Body of pancreas (tissue), 4 donors: Measurements from ENCODE around the gene MEX3A. TPM values are rescaled to one million over a fixed set of nuclear protein-coding genes. Genes with fewer than 3 reads are reported as not detected.

Experiments
- ATAC-seq: fragments of 150-250 bp; one replicate; pipeline ENCODE4 v1.9.1; 2016
- DNase-seq, 4 donors: peaks; one replicate each; pipeline ENCODE4 v3.0.0-alpha.2; 2019
- H3K27ac ChIP-seq, 4 donors: fragments of 200-600 bp; sonication (generic); 1 replicate in 3 of 4; 2 replicates in 1 of 4; pipeline versions ENCODE4 v1.5.1 to v1.6.1; 2016 to 2019; ENCODE audit warnings: mild to moderate bottlenecking in 1 of 4, mixed read lengths in 1 of 4, moderate library complexity in 1 of 4
- H3K27me3 ChIP-seq, 2 donors: fragments of 200-600 bp; sonication (generic); one replicate each; pipeline ENCODE4 v1.6.0; 2016; ENCODE audit warnings: mild to moderate bottlenecking in 1 of 2
- H3K36me3 ChIP-seq, 2 donors: fragments of 200-600 bp; sonication (generic); replicated peaks in 1 of 2; 2 replicates each; pipeline ENCODE4 v1.5.1; 2016; ENCODE audit warnings: low read depth in 2 of 2; ENCODE audit not compliant: insufficient read depth in 1 of 2
- H3K4me1 ChIP-seq: fragments of 200-600 bp; sonication (generic); one replicate; pipeline ENCODE4 v1.6.0; 2016
- H3K4me3 ChIP-seq, 2 donors: fragments of 200-600 bp; sonication (generic); 1 replicate in 1 of 2; 2 replicates in 1 of 2; pipeline ENCODE4 v1.5.1; 2016 to 2019
- H3K9me3 ChIP-seq, 3 donors: fragments of 200-600 bp; sonication (generic); 1 replicate in 2 of 3; 2 replicates in 1 of 3; pipeline ENCODE4 v1.5.1; 2016
- POLR2A ChIP-seq, 3 donors: fragments of 450-650 bp; IDR thresholded peaks; one replicate each; pipeline ENCODE4 v1.6.1; 2016; ENCODE audit warnings: antibody characterized with exemption in 3 of 3, mild to moderate bottlenecking in 2 of 3
- WGBS, 2 donors: methylation state at CpG; one replicate each; pipeline ENCODE4 v1.1.5; 2017; 5-methylcytosine and 5-hydroxymethylcytosine counted together
- intact Hi-C: fragments of 100-400 bp; cut with DNase I; formaldehyde crosslinking; loops from one replicate; pipeline ENCODE4 v1.15.1; 2023
- total RNA-seq, 2 donors: library from RNA; depleted of rRNA; stranded (reverse); fragments of >200 nt; gene quantifications; one replicate each; pipeline ENCODE4 v1.1.0, GENCODE V29; 2016
- TF ChIP-seq, protein P1 (sequence below), 7 experiments: fragments of 450-650 bp in 4 of 7; fragments of 200-600 bp in 3 of 7; sonication (generic) in 3 of 7; IDR thresholded peaks; one replicate each; pipeline ENCODE4 v1.5.1; 2016 to 2019; ENCODE audit warnings: antibody characterized with exemption in 7 of 7

Gene MEX3A
- total RNA-seq, 2 donors from 2014 or later = 0.99 to 4.7 TPM

DNA sequence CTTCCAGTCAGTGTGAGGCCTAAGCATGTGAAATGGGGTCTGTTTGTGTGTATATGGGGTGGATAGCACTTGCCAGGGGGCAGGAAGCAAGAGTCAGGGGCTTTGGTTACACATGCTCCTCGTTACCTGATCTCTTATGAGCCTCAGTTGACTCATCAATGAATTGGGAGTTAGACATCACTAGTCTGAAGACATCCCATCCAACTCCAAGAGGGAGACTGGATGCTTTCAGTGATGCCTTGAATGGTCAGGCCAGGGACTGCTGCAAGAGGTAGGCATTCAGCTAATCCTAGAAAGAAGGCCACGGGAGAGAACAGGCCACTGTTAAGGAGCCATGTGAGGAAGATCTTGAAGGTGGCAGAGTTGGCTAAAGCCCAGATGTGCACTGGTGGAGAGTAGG is 15.0 kb downstream of the MEX3A start:
- Histone ChIP-seq H3K27ac (no peak overlapping the region), H3K4me3 (no peak overlapping the region), H3K4me1 (peaks cover 14% of the 10 kb centered on the region), H3K9me3 (no peaks in the 10 kb centered on the region), H3K36me3 (peaks cover 0 to 2% of the 10 kb centered on the region in 2 donors), H3K27me3 (no peaks in the 10 kb centered on the region)
- no peak for DNase-seq
- intact Hi-C loops = no loop called here
- 78 to 80% methylated on average over 2 of the region's 2 CpGs for WGBS, 2 donors
- ATAC-seq = no peak
- no peak for TF ChIP-seq POLR2A (IDR thresholded peaks at IDR 0.05)
- TF ChIP-seq, protein P1, sequence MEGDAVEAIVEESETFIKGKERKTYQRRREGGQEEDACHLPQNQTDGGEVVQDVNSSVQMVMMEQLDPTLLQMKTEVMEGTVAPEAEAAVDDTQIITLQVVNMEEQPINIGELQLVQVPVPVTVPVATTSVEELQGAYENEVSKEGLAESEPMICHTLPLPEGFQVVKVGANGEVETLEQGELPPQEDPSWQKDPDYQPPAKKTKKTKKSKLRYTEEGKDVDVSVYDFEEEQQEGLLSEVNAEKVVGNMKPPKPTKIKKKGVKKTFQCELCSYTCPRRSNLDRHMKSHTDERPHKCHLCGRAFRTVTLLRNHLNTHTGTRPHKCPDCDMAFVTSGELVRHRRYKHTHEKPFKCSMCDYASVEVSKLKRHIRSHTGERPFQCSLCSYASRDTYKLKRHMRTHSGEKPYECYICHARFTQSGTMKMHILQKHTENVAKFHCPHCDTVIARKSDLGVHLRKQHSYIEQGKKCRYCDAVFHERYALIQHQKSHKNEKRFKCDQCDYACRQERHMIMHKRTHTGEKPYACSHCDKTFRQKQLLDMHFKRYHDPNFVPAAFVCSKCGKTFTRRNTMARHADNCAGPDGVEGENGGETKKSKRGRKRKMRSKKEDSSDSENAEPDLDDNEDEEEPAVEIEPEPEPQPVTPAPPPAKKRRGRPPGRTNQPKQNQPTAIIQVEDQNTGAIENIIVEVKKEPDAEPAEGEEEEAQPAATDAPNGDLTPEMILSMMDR (IDR thresholded peaks at IDR 0.05) = no peak

DNA sequence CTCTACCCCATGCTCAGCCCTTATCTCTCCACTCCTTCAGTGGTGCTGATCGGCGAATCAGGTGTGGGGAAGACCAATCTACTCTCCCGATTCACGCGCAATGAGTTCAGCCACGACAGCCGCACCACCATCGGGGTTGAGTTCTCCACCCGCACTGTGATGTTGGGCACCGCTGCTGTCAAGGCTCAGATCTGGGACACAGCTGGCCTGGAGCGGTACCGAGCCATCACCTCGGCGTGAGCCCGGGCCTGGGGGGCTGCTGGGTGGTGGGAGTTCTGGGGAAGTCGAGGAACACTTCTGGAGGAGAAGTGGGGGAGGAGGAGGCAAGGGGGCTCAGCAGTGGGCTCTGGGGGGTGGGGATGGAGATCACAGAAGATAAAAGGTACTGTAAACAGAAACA is 16.4 kb downstream of the MEX3A start:
- no peak overlapping the region for H3K4me3 ChIP-seq
- intact Hi-C loops = no loop called here
- H3K27me3 ChIP-seq = no peaks in the 10 kb centered on the region
- DNase-seq (no peak), ATAC-seq (no peak)
- H3K4me1 ChIP-seq = peaks cover 23% of the 10 kb centered on the region
- peaks cover 0 to 2% of the 10 kb centered on the region in 2 donors for H3K36me3 ChIP-seq
- 80 to 86% methylated on average over 16 of the region's 16 CpGs for WGBS, 2 donors
- H3K27ac ChIP-seq = no peak overlapping the region
- TF ChIP-seq, protein P1 (IDR thresholded peaks at IDR 0.05) = no peak
- no peak for TF ChIP-seq POLR2A (IDR thresholded peaks at IDR 0.05)
- no peaks in the 10 kb centered on the region for H3K9me3 ChIP-seq

DNA sequence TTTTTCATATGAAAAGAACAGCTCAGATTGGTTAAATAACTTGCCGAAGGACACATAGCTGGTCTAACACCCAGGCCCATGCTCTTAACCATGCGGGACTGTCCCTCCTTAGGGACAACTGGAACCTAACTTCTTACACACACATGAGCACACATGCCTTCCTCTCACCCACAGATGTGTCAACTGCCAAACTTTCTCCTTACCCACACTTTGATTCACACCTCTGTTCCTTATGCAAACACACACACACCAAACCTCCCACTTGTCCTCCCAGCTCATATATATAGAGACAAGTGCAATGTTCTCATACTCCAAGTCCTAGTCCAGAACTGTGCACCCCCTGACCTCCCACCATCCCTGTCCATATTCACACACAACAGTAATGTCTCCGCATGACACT is 17.1 kb downstream of the MEX3A start:
- 77 to 79% methylated on average over 3 of the region's 3 CpGs for WGBS, 2 donors
- no peak for ATAC-seq
- intact Hi-C loops = no loop called here

DNA sequence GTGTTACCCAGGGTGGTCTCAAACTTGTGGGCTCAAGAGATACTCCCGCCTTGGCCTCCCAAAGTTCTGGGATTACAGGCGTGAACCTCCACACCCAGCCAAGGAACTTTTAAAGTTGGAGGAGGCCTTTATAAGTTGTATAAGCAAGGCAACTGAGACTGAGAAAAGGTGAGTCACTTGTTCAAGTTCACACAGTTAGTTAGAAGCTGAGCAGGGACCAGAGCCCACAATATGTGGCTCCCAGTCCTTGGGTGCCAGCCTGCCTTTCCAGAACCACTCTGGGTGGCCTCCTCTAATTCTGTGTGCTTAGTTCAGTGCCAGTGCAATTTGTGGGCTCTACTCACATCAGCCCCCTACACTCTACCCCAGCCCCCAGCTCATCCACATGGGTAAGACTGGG is 17.6 kb downstream of the MEX3A start:
- H3K27ac ChIP-seq = no peak overlapping the region
- 95% methylated on average over 2 of the region's 2 CpGs; no CpG with 5 or more reads in 1 of the 2 donors for WGBS, 2 donors
- peaks cover 32% of the 10 kb centered on the region for H3K4me1 ChIP-seq
- no peak overlapping the region for H3K4me3 ChIP-seq
- intact Hi-C loops = no loop called here
- no peaks in the 10 kb centered on the region for H3K9me3 ChIP-seq
- peaks cover 0 to 1% of the 10 kb centered on the region in 2 donors for H3K36me3 ChIP-seq
- H3K27me3 ChIP-seq = no peaks in the 10 kb centered on the region
- TF ChIP-seq POLR2A (IDR thresholded peaks at IDR 0.05) = no peak
- no peak for DNase-seq
- no peak for ATAC-seq

More for the DNA sequence above, 17.1 kb downstream of the MEX3A start:
- H3K4me1 ChIP-seq = peaks cover 30% of the 10 kb centered on the region
- no peaks in the 10 kb centered on the region for H3K27me3 ChIP-seq
- H3K9me3 ChIP-seq = no peaks in the 10 kb centered on the region
- H3K4me3 ChIP-seq = no peak overlapping the region
- DNase-seq = no peak
- H3K36me3 ChIP-seq = peaks cover 0 to 2% of the 10 kb centered on the region in 2 donors
- H3K27ac ChIP-seq = no peak overlapping the region
- TF ChIP-seq POLR2A (IDR thresholded peaks at IDR 0.05) = no peak
- TF ChIP-seq, protein P1 (IDR thresholded peaks at IDR 0.05) = no peak

DNA sequence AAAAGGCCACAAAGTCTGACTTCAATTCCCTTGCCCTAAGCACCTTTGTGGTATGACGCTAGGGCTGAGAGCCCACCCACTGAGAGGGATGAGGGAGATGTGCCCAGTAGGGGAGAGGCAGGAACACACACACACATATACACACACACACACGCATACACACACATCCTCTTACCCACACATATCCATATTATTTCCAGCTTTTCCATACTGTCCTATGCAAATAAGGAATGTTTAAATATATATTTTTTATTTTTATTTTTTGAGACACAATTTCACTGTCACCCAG is 18.3 kb downstream of the MEX3A start:
- Histone ChIP-seq H3K9me3 (no peaks in the 10 kb centered on the region), H3K27ac (no peak overlapping the region), H3K36me3 (no peaks in the 10 kb centered on the region), H3K4me3 (no peak overlapping the region), H3K4me1 (peaks cover 32% of the 10 kb centered on the region), H3K27me3 (no peaks in the 10 kb centered on the region)
- no peak for DNase-seq
- intact Hi-C loops = no loop called here
- 64 to 68% methylated on average over 2 of the region's 2 CpGs for WGBS, 2 donors
- ATAC-seq = no peak
- TF ChIP-seq POLR2A (IDR thresholded peaks at IDR 0.05) = no peak
- TF ChIP-seq, protein P1 (IDR thresholded peaks at IDR 0.05) = no peak
